ENCODE data around the gene DRAM1.

DNA sequence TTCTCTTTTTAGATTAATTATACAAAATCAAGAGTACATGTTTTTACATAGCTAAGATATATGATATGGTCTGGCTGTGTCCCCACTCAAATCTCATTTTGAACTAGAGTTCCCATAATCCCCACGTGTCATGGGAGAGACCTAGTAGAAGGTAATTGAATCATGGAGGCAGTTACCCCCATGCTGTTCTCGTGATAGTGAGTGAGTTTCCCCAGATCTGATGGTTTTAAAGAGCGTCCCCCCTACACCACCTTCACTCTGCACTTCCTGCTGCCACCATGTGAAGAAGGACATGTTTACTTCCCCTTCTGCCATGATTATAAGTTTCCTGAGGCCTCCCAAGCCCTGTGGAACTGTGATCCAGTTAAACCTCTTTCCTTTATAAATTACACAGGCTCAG lies 21.4 kb upstream of the DRAM1 start:
- TF ChIP-seq POLR2A (IDR thresholded peaks at IDR 0.05; ENCODE audit: low read length): no peak
- no peak for TF ChIP-seq GATA1 (IDR thresholded peaks at IDR 0.05; ENCODE audit: low read depth, low read length)

Data from erythroblast (primary cell).